Measurements from ENCODE around the gene WDR74. TPM values are rescaled to one million over a fixed set of nuclear protein-coding genes. Genes with fewer than 3 reads are reported as not detected.
A peak's percentile ranks its signal among the peaks of the same experiment; 100 is the strongest.

Gene WDR74
- total RNA-seq (100 to 1,000 TPM; 146 to 163 TPM), total RNA-seq (107 to 165 reads per million in 2 donors)

DNA sequence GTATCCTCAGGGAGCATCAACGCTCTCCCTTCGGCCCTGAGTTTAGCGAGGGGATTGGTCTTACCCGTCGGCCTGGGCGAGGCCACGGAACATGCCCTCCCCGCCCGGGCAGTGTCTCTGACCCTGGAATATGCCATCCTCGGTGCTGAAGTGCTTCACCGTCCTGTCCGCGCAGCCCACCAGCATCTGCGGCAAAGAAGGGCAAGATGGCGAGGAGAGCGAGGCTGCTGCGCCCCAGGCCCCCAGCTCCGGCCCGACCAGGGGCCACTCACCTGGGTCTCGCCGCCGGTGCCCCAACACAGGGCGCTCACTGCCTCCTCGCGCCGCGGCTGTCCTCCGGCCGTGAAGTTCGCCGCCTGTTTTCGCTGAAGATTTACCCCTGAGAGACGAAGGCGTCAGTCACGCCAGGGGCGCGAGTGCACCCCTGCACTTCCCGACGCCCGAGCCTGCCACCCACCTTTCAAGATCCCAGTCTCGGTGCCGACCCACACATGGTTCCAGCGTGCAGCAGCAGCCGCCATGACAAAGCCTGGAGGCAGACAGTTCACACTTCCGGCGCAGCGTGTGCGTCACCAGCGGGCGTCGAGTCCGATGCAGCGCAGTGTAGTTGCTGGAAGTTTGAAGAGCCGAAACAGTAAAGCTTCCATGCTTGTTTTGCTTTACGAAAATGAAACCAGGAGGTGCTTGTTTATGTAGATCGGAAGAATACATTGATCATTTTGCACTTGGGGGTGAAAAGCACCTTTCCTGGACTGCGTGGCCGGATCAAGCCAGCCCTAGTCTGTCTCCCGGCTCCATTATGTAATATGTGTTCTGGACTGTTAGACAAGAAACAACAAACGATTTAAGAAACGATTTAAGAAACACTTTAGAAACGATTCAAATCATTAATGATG lies at the start of gene WDR74:
Gene WDR74, minus strand, starts transcription at position 541 of the 896 bp plus-strand sequence. Its CDS starts 20 bp downstream, at position 521.
- DNase-seq, result peak; percentile 75 to 82 (median 80)
- Mint-ChIP-seq H3K4me1 (peaks cover 28% of the 10 kb centered on the region), H3K27me3 (no peaks in the 10 kb centered on the region), H3K4me3 (no peak within 1 kb of the TSS), H3K27ac (no peak within 1 kb of the TSS), H3K36me3 (ENCODE audit: low read depth) (peaks cover 7% of the 10 kb centered on the region)
- no peaks in the 10 kb centered on the region for H3K9me3 ChIP-seq (ENCODE audit: control insufficient read depth, low read length, poor library complexity, severe bottlenecking)
- ATAC-seq, result peak; percentile 53

DNA sequence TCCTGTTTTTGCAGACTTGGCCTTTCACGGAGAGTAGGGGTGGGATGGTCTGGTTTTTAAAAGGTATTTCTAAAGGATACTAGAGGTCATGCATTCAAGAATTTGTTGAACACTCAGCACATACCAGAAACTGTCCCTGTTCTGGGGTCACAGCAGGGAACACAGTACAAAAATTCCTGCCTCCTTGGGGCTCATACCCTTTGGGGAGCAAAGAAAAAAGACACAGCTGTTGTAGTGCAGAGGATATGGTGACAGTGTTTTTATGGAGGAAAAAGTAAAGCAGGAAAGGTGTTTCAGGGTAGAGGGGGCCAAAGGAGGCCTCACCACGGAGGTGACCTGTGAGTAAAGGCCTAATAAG lies 49.7 kb upstream of the WDR74 start:
- DNase-seq (no peak), ATAC-seq (no peak)
- H3K27me3 Mint-ChIP-seq, result no peaks in the 10 kb centered on the region
- H3K36me3 Mint-ChIP-seq (ENCODE audit: low read depth), result peaks cover 6% of the 10 kb centered on the region
- no peaks in the 10 kb centered on the region for H3K9me3 ChIP-seq (ENCODE audit: control insufficient read depth, low read length, poor library complexity, severe bottlenecking)
- peak overlapping the region; percentile 67 for H3K4me3 Mint-ChIP-seq
- H3K27ac Mint-ChIP-seq, result peak overlapping the region; percentile 49
- H3K4me1 Mint-ChIP-seq, result peaks cover 20% of the 10 kb centered on the region

DNA sequence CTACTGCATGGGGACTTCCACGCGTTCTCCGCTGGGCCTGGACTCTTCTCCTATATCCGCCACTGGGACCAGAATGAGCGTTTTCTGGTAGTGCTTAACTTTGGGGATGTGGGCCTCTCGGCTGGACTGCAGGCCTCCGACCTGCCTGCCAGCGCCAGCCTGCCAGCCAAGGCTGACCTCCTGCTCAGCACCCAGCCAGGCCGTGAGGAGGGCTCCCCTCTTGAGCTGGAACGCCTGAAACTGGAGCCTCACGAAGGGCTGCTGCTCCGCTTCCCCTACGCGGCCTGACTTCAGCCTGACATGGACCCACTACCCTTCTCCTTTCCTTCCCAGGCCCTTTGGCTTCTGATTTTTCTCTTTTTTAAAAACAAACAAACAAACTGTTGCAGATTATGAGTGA lies 49.0 kb upstream of the WDR74 start:
- Mint-ChIP-seq H3K27me3 (no peaks in the 10 kb centered on the region), H3K27ac (peak overlapping the region; percentile 49), H3K4me3 (no peak overlapping the region), H3K4me1 (peaks cover 26% of the 10 kb centered on the region), H3K36me3 (ENCODE audit: low read depth) (peaks cover 9% of the 10 kb centered on the region)
- no peak for ATAC-seq
- H3K9me3 ChIP-seq (ENCODE audit: control insufficient read depth, low read length, poor library complexity, severe bottlenecking), result no peaks in the 10 kb centered on the region
- DNase-seq, result no peak

DNA sequence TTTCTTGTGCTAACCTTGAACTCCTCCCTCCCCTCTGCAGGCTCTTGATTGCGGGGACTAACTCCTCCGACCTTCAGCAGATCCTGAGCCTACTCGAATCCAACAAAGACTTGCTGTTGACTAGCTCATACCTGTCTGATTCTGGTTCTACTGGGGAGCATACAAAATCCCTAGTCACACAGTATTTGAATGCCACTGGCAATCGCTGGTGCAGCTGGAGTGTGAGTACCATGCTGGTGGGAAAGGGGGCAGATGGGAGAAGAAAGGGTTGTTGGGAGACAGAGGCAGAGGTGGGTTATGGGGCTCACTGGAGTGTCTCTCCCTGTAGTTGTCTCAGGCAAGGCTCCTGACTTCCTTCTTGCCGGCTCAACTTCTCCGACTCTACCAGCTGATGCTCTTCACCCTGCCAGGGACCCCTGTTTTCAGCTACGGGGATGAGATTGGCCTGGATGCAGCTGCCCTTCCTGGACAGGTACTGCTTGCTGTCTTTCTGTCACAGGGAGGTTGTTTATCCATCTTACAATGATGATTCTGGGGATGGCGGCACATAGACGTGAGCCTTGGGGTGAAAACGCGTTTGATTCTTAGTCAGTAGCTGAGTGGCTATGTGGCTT lies 45.9 kb upstream of the WDR74 start:
- Mint-ChIP-seq H3K27me3 (no peaks in the 10 kb centered on the region), H3K36me3 (ENCODE audit: low read depth) (peaks cover 13% of the 10 kb centered on the region), H3K4me1 (peaks cover 50% of the 10 kb centered on the region), H3K4me3 (peak overlapping the region; percentile 21), H3K27ac (peak overlapping the region; percentile 98)
- H3K9me3 ChIP-seq (ENCODE audit: control insufficient read depth, low read length, poor library complexity, severe bottlenecking), result no peaks in the 10 kb centered on the region
- ATAC-seq, result no peak
- DNase-seq, result no peak

GRCh38 chr11:62883673-62884072 lies 44.3 kb upstream of the WDR74 start:
- Mint-ChIP-seq H3K27me3 (no peaks in the 10 kb centered on the region), H3K27ac (peak overlapping the region; percentile 98), H3K4me3 (no peak overlapping the region), H3K4me1 (peaks cover 50% of the 10 kb centered on the region), H3K36me3 (ENCODE audit: low read depth) (peaks cover 12% of the 10 kb centered on the region)
- no peak for DNase-seq
- ATAC-seq, result no peak
- H3K9me3 ChIP-seq (ENCODE audit: control insufficient read depth, low read length, poor library complexity, severe bottlenecking), result no peaks in the 10 kb centered on the region

DNA sequence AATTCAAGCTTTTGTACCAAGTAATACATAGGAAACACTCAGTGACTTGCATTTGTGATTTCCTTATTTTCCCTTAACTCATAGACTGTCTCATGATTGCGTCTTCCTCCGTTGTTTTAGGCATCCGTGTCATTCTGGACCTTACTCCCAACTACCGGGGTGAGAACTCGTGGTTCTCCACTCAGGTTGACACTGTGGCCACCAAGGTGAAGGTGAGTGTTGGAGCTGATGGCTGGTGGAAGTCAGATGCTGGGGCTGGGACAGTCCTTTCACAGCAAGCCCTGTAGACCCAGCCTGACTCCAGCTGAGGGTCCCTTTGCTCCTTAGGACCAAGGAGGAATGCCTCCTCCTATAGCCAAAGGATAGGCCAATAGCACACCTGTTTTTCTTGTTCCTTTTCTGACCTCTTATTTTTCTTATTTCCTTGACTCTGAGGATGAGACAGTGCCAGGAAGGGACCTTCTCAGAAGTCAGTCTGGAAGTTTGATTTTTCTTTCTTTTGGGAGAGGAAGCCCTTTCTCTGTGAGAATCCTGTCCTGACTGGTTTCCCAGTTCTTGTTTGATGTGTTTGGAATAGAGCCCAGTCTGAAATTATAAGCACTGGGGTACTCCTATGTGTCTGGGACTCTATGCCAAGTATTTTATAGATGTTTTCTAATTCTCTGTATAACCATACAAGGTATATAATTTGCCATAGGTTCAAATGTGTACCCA lies 43.6 kb upstream of the WDR74 start:
- peak overlapping the region; percentile 99 for H3K4me3 Mint-ChIP-seq
- DNase-seq (no peak), ATAC-seq (no peak)
- no peaks in the 10 kb centered on the region for H3K9me3 ChIP-seq (ENCODE audit: control insufficient read depth, low read length, poor library complexity, severe bottlenecking)
- H3K36me3 Mint-ChIP-seq (ENCODE audit: low read depth), result peaks cover 11% of the 10 kb centered on the region
- H3K27ac Mint-ChIP-seq, result peak overlapping the region; percentile 98
- H3K27me3 Mint-ChIP-seq, result no peaks in the 10 kb centered on the region
- peaks cover 49% of the 10 kb centered on the region for H3K4me1 Mint-ChIP-seq

DNA sequence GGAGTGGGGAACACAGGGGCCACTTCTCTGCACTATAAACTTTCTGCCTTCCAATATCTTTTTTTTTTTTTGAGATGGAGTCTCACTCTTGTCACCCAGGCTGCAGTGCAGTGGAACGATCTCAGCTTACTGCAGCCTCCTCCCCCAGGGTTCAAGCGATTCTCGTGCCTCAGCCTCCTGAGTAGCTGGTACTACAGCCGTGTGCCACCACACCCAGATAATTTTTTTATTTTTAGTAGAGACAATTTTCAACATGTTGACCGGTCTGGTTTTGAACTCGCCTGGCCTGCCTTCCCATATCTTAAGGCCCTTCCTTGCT lies 43.0 kb upstream of the WDR74 start:
- peak overlapping the region; percentile 99 for H3K4me3 Mint-ChIP-seq
- H3K27ac Mint-ChIP-seq, result peak overlapping the region; percentile 98
- no peaks in the 10 kb centered on the region for H3K9me3 ChIP-seq (ENCODE audit: control insufficient read depth, low read length, poor library complexity, severe bottlenecking)
- H3K36me3 Mint-ChIP-seq (ENCODE audit: low read depth), result peaks cover 11% of the 10 kb centered on the region
- ATAC-seq, result no peak
- H3K4me1 Mint-ChIP-seq, result peaks cover 49% of the 10 kb centered on the region
- DNase-seq, result no peak
- no peaks in the 10 kb centered on the region for H3K27me3 Mint-ChIP-seq

DNA sequence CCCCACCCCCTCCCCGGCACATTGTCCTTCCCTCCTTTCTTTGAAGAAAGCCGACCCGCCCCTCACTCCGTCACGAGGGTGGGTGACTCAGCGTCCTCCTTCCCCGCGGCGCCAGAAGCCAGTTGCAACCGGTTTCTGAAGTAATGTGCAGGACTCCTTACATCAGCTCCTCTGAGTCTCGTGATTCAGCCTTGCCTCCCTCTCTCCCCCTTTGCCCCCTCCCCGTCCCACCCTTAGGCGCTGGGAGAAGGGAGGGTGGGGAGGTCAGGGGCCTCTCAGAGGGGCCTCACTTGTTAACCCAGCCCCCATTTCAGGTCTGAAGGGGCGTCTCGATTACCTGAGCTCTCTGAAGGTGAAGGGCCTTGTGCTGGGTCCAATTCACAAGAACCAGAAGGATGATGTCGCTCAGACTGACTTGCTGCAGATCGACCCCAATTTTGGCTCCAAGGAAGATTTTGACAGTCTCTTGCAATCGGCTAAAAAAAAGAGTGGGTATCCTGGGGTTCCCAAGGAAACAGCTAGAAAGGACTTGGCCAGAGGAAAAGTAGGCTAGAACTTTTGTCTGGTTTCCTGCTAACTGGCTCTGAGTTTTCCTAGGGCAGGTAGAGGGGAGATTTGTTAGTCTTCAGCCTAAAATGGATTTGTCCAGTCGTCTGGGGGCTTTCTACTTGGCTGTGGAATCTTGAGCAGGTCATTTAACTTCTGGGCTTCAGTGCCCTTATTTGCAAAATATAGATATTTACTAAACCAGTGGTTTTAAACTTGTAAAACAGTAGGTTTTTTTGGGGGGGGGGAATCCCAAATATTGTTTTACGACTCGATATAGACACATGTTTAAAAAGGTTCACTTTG lies 42.4 kb upstream of the WDR74 start:
- ATAC-seq (peak; percentile 76), DNase-seq (peak; percentile 83 to 92 (median 83))
- Mint-ChIP-seq H3K4me1 (peaks cover 46% of the 10 kb centered on the region), H3K36me3 (ENCODE audit: low read depth) (peaks cover 11% of the 10 kb centered on the region), H3K27me3 (no peaks in the 10 kb centered on the region), H3K4me3 (peak overlapping the region; percentile 99), H3K27ac (peak overlapping the region; percentile 98)
- H3K9me3 ChIP-seq (ENCODE audit: control insufficient read depth, low read length, poor library complexity, severe bottlenecking), result no peaks in the 10 kb centered on the region

GRCh38 chr11:62880803-62881578 lies 41.6 kb upstream of the WDR74 start, which contains the start of gene SLC3A2:
Gene SLC3A2, plus strand, starts transcription at chr11:62880896. Its CDS starts 128 bp downstream, at chr11:62881024.
- H3K4me3 Mint-ChIP-seq, result peak within 1 kb of the TSS; percentile 99
- no peaks in the 10 kb centered on the region for H3K27me3 Mint-ChIP-seq
- H3K36me3 Mint-ChIP-seq (ENCODE audit: low read depth), result peaks cover 11% of the 10 kb centered on the region
- ATAC-seq (peak; percentile 84), DNase-seq (peak; percentile 80 to 83 (median 82))
- peaks cover 46% of the 10 kb centered on the region for H3K4me1 Mint-ChIP-seq
- H3K27ac Mint-ChIP-seq, result peak within 1 kb of the TSS; percentile 98
- no peaks in the 10 kb centered on the region for H3K9me3 ChIP-seq (ENCODE audit: control insufficient read depth, low read length, poor library complexity, severe bottlenecking)

DNA sequence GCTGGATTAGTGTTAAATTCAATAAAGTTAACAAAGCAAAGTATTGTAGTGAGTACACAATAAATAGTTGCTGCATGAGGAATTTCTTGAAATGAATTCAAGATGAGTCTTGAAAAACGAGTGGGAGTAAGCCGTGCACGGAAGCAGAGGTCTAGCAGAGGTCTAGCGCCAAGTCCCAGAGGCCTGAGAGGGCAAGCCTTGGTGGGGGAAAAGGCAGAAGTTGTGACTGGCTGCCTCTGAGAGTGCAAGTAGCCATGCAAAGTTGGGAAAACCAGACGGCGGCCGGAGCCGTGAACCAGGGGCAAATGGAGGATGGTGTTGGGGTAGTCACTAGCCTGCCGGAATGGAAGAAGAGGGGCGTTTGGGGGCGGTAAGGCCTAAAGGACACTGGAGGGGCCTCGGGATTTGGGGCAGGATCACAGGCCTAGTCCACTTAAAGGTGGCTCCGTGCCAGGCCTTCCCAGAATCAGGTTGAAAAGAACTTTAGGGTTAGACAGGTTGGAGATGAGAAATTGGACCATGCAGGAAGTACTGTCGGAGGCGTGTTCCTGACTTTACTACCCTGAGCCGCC lies 40.9 kb upstream of the WDR74 start:
- no peaks in the 10 kb centered on the region for H3K9me3 ChIP-seq (ENCODE audit: control insufficient read depth, low read length, poor library complexity, severe bottlenecking)
- Mint-ChIP-seq H3K4me1 (peaks cover 44% of the 10 kb centered on the region), H3K27ac (peak overlapping the region; percentile 98), H3K27me3 (no peaks in the 10 kb centered on the region), H3K4me3 (peak overlapping the region; percentile 99), H3K36me3 (ENCODE audit: low read depth) (peaks cover 9% of the 10 kb centered on the region)
- no peak for ATAC-seq
- no peak for DNase-seq

DNA sequence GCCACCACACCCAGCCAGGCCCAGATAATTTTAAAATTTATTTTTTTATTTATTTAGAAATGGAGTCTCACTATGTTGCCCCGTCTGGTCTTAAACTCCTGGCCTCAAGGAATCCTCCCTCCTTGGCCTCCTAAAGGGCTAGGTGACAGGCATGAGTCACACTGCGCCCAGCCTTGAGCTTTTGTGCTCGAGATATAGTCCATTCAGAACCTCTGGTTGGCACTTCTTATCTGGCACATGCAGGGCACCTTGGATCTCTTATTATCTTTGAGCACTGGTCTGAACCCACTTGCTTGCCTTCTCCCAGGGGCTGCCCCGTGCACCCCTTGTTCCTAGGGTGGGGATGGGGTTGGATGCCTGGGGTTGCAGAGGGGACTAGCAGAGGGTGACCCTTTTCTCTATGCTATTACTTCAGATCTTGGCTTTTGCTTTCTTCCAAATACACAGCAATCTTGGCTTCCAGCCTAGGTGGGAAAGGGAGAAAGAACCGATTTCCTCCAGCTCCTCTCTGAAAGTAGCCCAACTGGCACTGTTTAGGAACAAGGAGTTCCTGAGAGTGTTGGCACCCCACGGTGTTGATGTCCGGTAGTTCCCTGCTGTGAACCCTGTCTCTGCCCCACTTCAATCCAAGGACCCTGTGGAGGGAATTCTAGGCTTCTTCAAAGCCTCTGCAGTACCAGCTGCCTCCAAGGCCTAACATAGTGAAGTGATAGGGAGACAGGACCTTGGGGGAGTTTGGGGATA lies 40.0 kb upstream of the WDR74 start:
- H3K9me3 ChIP-seq (ENCODE audit: control insufficient read depth, low read length, poor library complexity, severe bottlenecking), result no peaks in the 10 kb centered on the region
- peak overlapping the region; percentile 98 for H3K27ac Mint-ChIP-seq
- peak overlapping the region; percentile 99 for H3K4me3 Mint-ChIP-seq
- H3K36me3 Mint-ChIP-seq (ENCODE audit: low read depth), result peaks cover 8% of the 10 kb centered on the region
- DNase-seq, result no peak
- no peaks in the 10 kb centered on the region for H3K27me3 Mint-ChIP-seq
- H3K4me1 Mint-ChIP-seq, result peaks cover 41% of the 10 kb centered on the region
- ATAC-seq, result no peak
